GM21529 (cell line): ENCODE data around the gene OR51B5.
"Not testable (repeated sequence)": the region's sequence is repeated elsewhere in the genome, so short reads cannot be mapped to it uniquely, and the experiment has no call there.

Experiments
- ATAC-seq: cut with Tn5 transposase; IDR thresholded peaks from one replicate; pipeline ENCODE4 v1.9.1; 2021; ENCODE audit not compliant: unreplicated experiment

Gene OR51B5

DNA sequence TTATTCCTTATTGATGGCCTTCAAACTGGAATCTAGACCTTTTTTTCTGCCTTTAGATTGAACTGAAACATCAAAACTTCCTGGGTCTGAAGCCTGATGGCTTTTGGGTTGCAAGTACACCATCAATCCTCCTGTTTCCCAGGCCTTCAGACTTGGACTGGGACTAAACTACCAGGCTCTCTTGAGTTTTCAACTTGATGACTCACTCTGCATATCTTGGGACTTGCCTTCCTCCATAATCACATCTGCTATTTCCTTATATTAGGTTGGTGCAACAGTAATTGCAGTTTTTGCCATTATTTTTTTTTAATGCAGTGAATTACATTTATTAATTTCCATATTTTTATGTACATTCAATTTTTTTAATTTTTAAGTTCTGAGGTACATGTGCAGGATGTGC, 7.0 kb downstream of the OR51B5 start:
- ATAC-seq = no peak

DNA sequence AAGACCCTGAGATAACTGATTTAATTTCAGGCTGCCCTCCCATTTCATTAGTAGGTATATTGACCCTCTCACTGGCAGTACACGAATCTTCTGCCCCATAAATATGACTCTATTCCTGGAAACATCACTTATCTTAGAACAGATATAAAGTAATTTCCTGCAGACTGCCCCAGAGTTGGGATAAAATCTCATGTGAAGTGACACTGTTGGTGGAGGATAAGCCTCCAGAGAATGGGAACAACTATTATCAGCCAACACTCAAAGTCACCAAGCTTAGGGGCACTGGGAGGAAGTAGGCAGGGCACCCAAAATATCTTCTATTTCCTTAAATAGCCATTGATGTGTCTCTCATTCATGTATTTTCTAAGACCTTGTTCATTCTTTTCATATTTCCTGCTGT, 8.2 kb downstream of the OR51B5 start:
- no peak for ATAC-seq

- no peak for ATAC-seq
Observed at GRCh38 chr11:5324197-5324596, 19.1 kb downstream of the OR51B5 start, which contains the start of gene OR51B2. OR51B2 (minus strand) TSS chr11:5324297; CDS start chr11:5324297, 0 bp downstream.

DNA sequence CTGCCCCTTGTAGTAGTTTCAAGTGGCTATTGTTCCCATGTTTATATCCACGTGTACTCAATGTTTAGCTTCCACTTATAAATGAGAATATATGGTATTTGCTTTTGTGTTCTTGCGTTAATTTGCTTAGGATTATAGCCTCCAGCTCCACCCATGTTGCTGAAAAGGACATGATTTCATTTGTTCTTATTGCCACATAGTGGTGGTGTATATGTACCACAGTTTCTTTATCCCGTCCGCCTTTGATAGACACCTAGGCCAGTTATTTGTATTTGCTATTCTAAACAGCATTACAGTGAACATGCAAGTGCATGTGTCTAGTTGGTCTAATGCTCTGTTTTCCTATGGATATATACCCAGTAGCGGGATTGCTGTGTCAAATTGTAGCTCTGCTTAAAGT, 26.0 kb downstream of the OR51B5 start:
- no peak for ATAC-seq

DNA sequence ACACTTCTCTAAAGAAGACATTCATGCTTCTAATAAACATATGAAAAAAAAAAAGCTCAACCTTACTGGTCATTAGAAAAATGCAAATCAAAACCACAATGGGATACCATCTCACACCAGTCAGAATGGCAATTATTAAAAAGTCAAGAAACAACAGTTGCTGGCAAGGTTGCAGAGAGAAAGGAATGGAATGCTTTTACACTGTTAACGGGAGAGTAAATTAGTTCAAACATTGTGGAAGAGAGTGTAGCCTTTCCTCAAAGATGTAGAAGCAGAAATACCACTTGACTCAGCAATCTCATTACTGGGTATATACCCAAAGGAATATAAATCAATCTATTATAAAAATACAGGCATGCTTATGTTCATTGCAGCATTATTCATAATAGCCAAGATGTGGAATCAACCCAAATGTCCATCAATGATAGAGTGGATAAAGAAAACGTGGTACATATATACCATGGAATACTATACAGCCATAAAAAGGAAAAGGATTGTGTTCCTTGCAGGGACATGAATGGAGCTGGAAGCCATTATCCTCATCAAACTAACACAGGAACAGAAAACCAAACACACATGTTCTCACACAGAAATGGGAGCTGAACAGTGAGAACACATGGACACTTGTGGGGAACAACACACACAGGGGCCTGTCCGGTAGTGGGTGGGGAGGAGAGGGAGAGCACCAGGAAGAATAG, 29.8 kb downstream of the OR51B5 start:
- not testable (repeated sequence) for ATAC-seq

GRCh38 chr11:5310423-5310822, 32.9 kb downstream of the OR51B5 start:
- no peak for ATAC-seq

DNA sequence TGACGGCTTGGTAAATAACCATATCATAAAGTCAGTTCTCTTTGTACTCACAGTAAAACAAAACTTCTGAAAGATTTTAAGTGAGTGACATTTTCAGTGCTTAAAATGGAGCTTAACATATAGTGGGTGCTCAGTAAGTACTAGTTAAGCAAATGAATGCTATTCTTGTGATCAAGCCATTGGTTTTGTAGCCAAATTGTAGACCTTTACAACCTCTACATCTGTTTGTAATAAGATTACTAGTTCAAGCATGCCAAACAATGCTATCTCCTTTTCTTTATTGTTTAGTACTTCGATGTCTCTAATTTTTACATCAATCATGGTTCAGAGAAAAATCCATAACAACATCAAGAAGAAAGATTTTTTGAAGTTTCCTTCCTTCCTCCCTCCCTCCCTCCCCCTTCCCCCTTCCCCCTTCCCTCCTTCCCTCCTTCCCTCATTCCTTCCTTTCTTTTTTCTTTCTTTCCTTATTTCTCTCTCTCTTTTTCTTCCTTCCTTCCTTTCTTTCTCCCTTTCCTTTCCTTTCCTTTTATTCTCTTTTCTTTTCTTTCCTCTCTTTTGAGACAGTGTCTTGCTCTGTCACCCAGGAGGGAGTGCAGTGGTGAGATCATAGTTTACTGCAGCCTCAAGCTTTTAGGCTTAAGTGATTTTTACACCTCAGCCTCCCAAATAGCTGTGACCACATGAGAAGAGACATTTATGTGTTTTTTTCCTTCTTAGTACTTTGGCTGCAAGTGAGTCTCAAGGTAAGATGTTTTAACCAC, 35.9 kb downstream of the OR51B5 start:
- no peak for ATAC-seq

DNA sequence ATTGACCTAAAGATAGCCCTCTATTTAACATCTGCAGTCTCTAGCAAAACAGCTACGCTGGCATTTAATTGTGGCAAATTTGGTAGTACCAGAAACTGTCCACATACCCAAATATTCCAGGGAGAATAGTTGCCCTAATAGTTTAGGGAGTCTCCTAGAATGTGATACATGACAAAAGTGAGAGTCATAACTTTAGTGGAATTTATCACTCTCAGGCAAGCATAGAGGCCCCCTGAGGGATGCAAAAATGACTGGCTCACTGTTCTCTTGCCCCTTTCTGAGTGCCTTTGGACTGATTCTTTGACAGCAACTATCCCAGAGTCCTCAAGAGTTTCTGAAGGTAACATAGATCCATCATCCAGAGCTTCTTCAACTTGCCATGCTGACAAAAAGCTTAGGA, 39.3 kb downstream of the OR51B5 start:
- ATAC-seq = no peak

DNA sequence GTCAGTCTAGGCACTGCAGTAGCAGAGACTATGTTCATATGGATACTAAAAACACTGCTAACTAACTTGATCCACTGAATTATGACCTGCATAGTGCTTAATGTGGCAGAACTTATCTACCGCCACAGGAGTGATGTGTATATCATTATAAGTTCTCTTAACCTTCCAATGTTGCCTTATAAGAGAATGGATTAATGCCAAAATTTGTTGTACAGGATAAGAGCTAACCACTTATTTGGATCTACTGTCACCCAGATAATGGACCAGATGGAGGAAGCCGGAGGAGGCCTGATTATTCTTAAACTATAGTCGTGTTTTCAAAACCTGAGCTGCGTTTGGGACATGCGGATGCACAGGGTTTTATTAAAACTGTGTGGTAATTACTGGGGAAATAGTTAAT, 39.7 kb downstream of the OR51B5 start:
- ATAC-seq = no peak

GRCh38 chr11:5301846-5302245, 41.5 kb downstream of the OR51B5 start, which contains the start of gene OR51B4:
OR51B4 (minus strand) TSS chr11:5301946; CDS start chr11:5301946, 0 bp downstream.
- ATAC-seq = no peak

DNA sequence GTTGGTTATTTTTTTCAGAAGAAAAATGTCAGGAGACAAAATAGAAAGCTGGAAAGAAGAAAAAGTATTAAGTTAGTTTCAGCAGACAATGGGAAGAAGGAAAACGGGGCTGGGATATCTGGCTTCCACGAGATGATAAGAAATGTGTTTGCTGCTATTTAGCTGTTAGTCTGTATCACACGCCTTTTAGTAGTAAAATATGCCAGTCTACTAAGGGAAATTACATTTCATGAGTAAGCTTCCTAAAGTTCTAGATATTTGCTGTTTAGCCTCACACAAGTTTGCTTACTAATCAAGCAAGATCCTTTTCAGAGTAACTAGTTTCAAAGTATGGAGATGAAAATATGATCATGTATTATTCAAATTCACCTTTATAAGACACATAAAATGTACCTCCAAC, 43.1 kb downstream of the OR51B5 start:
- ATAC-seq = no peak

GRCh38 chr11:5298451-5298850, 44.9 kb downstream of the OR51B5 start:
- no peak for ATAC-seq

- no peak for ATAC-seq
Observed at GRCh38 chr11:5297721-5298323, 45.5 kb downstream of the OR51B5 start.

- not testable (repeated sequence) for ATAC-seq
Observed at GRCh38 chr11:5294342-5294995, 48.9 kb downstream of the OR51B5 start.

- ATAC-seq = no peak
Observed at GRCh38 chr11:5293028-5293427, 50.3 kb downstream of the OR51B5 start.
